ENCODE results near the gene LAT.

LAT gene

GRCh38 chr16:29028457-29029167 is 43.8 kb downstream of the LAT start:
- no peak for TF ChIP-seq CTCF (IDR thresholded peaks at IDR 0.05; ENCODE audit: control insufficient read depth, extremely low read depth, insufficient read depth)
- no peak for DNase-seq (ENCODE audit: low read depth)

GRCh38 chr16:29029168-29029994 is 44.5 kb downstream of the LAT start:
- no peak overlapping the region for H3K4me3 ChIP-seq (ENCODE audit: low read depth, low read length)
- DNase-seq (ENCODE audit: low read depth) = no peak
- TF ChIP-seq CTCF (IDR thresholded peaks at IDR 0.05; ENCODE audit: control insufficient read depth, extremely low read depth, insufficient read depth) = no peak

More at GRCh38 chr16:29028457-29029167, 43.8 kb downstream of the LAT start:
- H3K4me3 ChIP-seq (ENCODE audit: low read depth, low read length) = no peak overlapping the region

GRCh38 chr16:29030086-29030840 is 45.4 kb downstream of the LAT start:
- TF ChIP-seq CTCF (IDR thresholded peaks at IDR 0.05; ENCODE audit: control insufficient read depth, extremely low read depth, insufficient read depth) = no peak
- no peak for DNase-seq (ENCODE audit: low read depth)
- H3K4me3 ChIP-seq (ENCODE audit: low read depth, low read length) = no peak overlapping the region

Data from LNCaP clone FGC (cell line).